ENCODE measurements around the gene ODAD2. TPM values are rescaled to one million over a fixed set of nuclear protein-coding genes. Genes with fewer than 3 reads are reported as not detected.

ODAD2 gene
- total RNA-seq, 1 donor from 2014 or later: 0.48 TPM

DNA sequence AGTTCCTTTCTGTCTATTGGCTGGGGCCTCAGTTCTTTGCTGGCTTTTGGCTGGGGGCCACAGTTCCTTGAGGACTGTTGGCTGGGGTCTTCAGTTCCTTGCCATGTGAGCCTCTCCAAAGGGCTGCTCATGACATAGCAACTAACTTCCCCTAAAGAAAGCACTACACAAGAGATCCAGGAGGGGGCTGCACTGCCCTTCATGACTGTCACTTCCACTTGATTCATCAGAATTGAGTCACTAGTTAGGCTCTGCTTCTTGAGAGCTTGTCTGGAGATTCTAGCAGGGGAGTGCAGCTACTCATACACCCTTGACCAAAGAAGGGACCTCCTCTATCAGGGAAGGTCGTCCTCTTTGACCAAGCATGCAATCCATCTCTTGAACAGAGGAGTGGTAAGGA, 215.2 kb downstream of the ODAD2 start:
- no peaks in the 10 kb centered on the region for H3K27me3 Mint-ChIP-seq (ENCODE audit: low read depth, unreplicated experiment)
- no peak overlapping the region for H3K4me2 ChIP-seq (ENCODE audit: low read length)
- H3K4me1 ChIP-seq (ENCODE audit: insufficient read depth, low read length): no peaks in the 10 kb centered on the region
- FAIRE-seq: no peak
- peak; percentile 51 for DNase-seq (ENCODE audit: low read depth)
- H3K9me3 Mint-ChIP-seq (ENCODE audit: unreplicated experiment): no peaks in the 10 kb centered on the region
- TF ChIP-seq, protein P1, sequence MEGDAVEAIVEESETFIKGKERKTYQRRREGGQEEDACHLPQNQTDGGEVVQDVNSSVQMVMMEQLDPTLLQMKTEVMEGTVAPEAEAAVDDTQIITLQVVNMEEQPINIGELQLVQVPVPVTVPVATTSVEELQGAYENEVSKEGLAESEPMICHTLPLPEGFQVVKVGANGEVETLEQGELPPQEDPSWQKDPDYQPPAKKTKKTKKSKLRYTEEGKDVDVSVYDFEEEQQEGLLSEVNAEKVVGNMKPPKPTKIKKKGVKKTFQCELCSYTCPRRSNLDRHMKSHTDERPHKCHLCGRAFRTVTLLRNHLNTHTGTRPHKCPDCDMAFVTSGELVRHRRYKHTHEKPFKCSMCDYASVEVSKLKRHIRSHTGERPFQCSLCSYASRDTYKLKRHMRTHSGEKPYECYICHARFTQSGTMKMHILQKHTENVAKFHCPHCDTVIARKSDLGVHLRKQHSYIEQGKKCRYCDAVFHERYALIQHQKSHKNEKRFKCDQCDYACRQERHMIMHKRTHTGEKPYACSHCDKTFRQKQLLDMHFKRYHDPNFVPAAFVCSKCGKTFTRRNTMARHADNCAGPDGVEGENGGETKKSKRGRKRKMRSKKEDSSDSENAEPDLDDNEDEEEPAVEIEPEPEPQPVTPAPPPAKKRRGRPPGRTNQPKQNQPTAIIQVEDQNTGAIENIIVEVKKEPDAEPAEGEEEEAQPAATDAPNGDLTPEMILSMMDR (IDR thresholded peaks at IDR 0.05; ENCODE audit: insufficient read depth, low read depth, low read length): peak; percentile 57
- TF ChIP-seq EZH2 (IDR thresholded peaks at IDR 0.05; ENCODE audit: insufficient read depth, low read length): no peak
- peaks cover 2% of the 10 kb centered on the region for H3K4me1 Mint-ChIP-seq (ENCODE audit: low read depth, unreplicated experiment)
- H3K27ac ChIP-seq (ENCODE audit: low read depth, low read length): no peak overlapping the region
- H3K4me3 ChIP-seq (ENCODE audit: insufficient read depth, low read depth, low read length): no peak overlapping the region
- no peaks in the 10 kb centered on the region for H3K36me3 Mint-ChIP-seq (ENCODE audit: low read depth, unreplicated experiment)
- no peak overlapping the region for H2AFZ ChIP-seq (ENCODE audit: low read depth, low read length)
- H3K79me2 ChIP-seq (ENCODE audit: insufficient read depth, low read length): no peaks in the 10 kb centered on the region
- no peaks in the 10 kb centered on the region for H4K20me1 ChIP-seq (ENCODE audit: insufficient read depth, low read length)
- H3K9ac ChIP-seq (ENCODE audit: low read length): no peak overlapping the region
- H3K27me3 ChIP-seq (ENCODE audit: insufficient read depth, low read length): no peaks in the 10 kb centered on the region
- no peak overlapping the region for H3K27ac Mint-ChIP-seq (ENCODE audit: unreplicated experiment)
- H3K9me3 ChIP-seq (ENCODE audit: insufficient read depth, low read depth, low read length): no peaks in the 10 kb centered on the region
- no peak overlapping the region for H3K4me3 Mint-ChIP-seq (ENCODE audit: unreplicated experiment)
- H3K36me3 ChIP-seq (ENCODE audit: insufficient read depth, low read length): no peaks in the 10 kb centered on the region

DNA sequence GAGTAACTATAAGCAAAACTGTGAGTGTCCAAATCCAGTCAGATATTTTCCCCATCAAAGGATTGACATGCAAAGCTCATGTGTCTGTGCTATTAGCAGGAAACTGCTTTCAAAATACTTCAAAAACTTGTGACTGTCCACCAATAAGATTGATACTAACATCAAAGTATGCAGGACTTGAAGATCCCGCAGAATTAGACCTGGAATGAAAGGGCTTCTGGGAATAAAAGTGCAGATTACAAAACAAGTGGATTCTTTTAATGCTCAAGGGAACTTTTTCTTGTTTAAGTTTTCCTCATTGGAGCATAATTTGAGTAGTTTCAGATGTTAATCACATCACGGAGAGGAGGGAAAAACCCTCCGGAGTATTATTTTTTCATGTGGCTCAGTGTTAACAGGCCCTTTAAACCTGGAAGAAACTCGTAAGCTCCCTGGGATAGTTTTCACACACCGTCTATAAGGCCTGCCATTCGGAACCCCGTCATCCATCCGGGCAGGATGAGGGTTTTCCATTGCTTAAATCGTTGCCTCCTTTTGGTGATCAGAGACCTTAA, 219.3 kb downstream of the ODAD2 start:
- Histone ChIP-seq H3K27ac (ENCODE audit: low read depth, low read length) (no peak overlapping the region), H3K36me3 (ENCODE audit: insufficient read depth, low read length) (no peaks in the 10 kb centered on the region), H4K20me1 (ENCODE audit: insufficient read depth, low read length) (no peaks in the 10 kb centered on the region), H2AFZ (ENCODE audit: low read depth, low read length) (no peak overlapping the region), H3K4me3 (ENCODE audit: insufficient read depth, low read depth, low read length) (no peak overlapping the region), H3K79me2 (ENCODE audit: insufficient read depth, low read length) (no peaks in the 10 kb centered on the region), H3K27me3 (ENCODE audit: insufficient read depth, low read length) (no peaks in the 10 kb centered on the region), H3K9me3 (ENCODE audit: insufficient read depth, low read depth, low read length) (no peaks in the 10 kb centered on the region), H3K4me1 (ENCODE audit: insufficient read depth, low read length) (no peaks in the 10 kb centered on the region), H3K9ac (ENCODE audit: low read length) (no peak overlapping the region), H3K4me2 (ENCODE audit: low read length) (no peak overlapping the region)
- DNase-seq (ENCODE audit: low read depth) (no peak), FAIRE-seq (no peak)
- Mint-ChIP-seq H3K36me3 (ENCODE audit: low read depth, unreplicated experiment) (no peaks in the 10 kb centered on the region), H3K9me3 (ENCODE audit: unreplicated experiment) (no peaks in the 10 kb centered on the region), H3K4me1 (ENCODE audit: low read depth, unreplicated experiment) (peaks cover 7% of the 10 kb centered on the region), H3K27me3 (ENCODE audit: low read depth, unreplicated experiment) (no peaks in the 10 kb centered on the region), H3K4me3 (ENCODE audit: unreplicated experiment) (no peak overlapping the region), H3K27ac (ENCODE audit: unreplicated experiment) (no peak overlapping the region)
- no peak for TF ChIP-seq EZH2 (IDR thresholded peaks at IDR 0.05; ENCODE audit: insufficient read depth, low read length)
- TF ChIP-seq, protein P1 (IDR thresholded peaks at IDR 0.05; ENCODE audit: insufficient read depth, low read depth, low read length): no peak

DNA sequence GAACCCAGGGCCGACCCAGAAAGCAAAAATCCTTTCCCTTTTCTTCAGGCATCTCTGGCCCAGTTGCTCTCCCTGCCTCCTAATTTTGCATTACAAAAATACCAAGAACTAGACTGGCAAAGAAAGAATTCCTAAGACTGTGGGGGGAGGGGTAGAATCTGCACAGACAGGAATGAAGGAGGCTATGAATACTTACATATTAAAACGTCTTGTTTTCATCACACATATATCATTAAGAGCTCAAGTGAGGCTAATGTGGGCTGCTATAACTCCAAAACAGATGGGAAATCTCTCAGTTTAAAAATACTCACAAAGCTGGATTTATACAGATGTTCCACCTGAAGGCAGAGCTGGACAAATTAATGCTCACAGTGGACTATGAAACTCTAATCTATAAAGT, 224.0 kb downstream of the ODAD2 start:
- Mint-ChIP-seq H3K9me3 (ENCODE audit: unreplicated experiment) (no peaks in the 10 kb centered on the region), H3K27me3 (ENCODE audit: low read depth, unreplicated experiment) (peaks cover 2% of the 10 kb centered on the region), H3K36me3 (ENCODE audit: low read depth, unreplicated experiment) (no peaks in the 10 kb centered on the region), H3K4me1 (ENCODE audit: low read depth, unreplicated experiment) (peaks cover 5% of the 10 kb centered on the region), H3K4me3 (ENCODE audit: unreplicated experiment) (no peak overlapping the region), H3K27ac (ENCODE audit: unreplicated experiment) (no peak overlapping the region)
- H4K20me1 ChIP-seq (ENCODE audit: insufficient read depth, low read length): no peaks in the 10 kb centered on the region
- no peak overlapping the region for H3K27ac ChIP-seq (ENCODE audit: low read depth, low read length)
- no peaks in the 10 kb centered on the region for H3K4me1 ChIP-seq (ENCODE audit: insufficient read depth, low read length)
- no peak overlapping the region for H2AFZ ChIP-seq (ENCODE audit: low read depth, low read length)
- no peaks in the 10 kb centered on the region for H3K79me2 ChIP-seq (ENCODE audit: insufficient read depth, low read length)
- no peaks in the 10 kb centered on the region for H3K36me3 ChIP-seq (ENCODE audit: insufficient read depth, low read length)
- no peak for DNase-seq (ENCODE audit: low read depth)
- no peak overlapping the region for H3K9ac ChIP-seq (ENCODE audit: low read length)
- H3K9me3 ChIP-seq (ENCODE audit: insufficient read depth, low read depth, low read length): no peaks in the 10 kb centered on the region
- TF ChIP-seq EZH2 (IDR thresholded peaks at IDR 0.05; ENCODE audit: insufficient read depth, low read length): no peak
- TF ChIP-seq, protein P1 (IDR thresholded peaks at IDR 0.05; ENCODE audit: insufficient read depth, low read depth, low read length): no peak
- H3K27me3 ChIP-seq (ENCODE audit: insufficient read depth, low read length): no peaks in the 10 kb centered on the region
- no peak overlapping the region for H3K4me3 ChIP-seq (ENCODE audit: insufficient read depth, low read depth, low read length)
- no peak overlapping the region for H3K4me2 ChIP-seq (ENCODE audit: low read length)
- FAIRE-seq: no peak

Data from astrocyte (in vitro differentiated cells and primary cell).